H7 (cell line): ENCODE measurements around the gene TBCD. TPM values are rescaled to one million over a fixed set of nuclear protein-coding genes. Genes with fewer than 3 reads are reported as not detected.

ENCODE experiments used
- DNase-seq: peaks from one replicate; pipeline ENCODE4 v3.0.0; 2012
- H3K27me3 ChIP-seq: 2 replicates; pipeline ENCODE4 v1.6.0; 2011; ENCODE audit warnings: mild to moderate bottlenecking, low read length; ENCODE audit not compliant: control insufficient read depth, insufficient read depth
- H3K36me3 ChIP-seq: replicated peaks from 2 replicates; pipeline ENCODE4 v1.5.1; 2011; ENCODE audit warnings: low read length; ENCODE audit not compliant: control insufficient read depth, insufficient read depth
- H3K4me3 ChIP-seq: 2 replicates; pipeline ENCODE4 v1.5.1; 2011; ENCODE audit warnings: low read depth, mild to moderate bottlenecking, control low read depth, low read length, moderate library complexity; ENCODE audit not compliant: insufficient read depth
- total RNA-seq: library from RNA; depleted of rRNA; stranded (reverse); fragments of >200 nt; shearing (Covaris generic); gene quantifications from 2 replicates; pipeline ENCODE4 v1.2.3, GENCODE V29; 2014

Gene TBCD
- total RNA-seq, 1 experiment from 2014 or later: 74.1 TPM

- Histone ChIP-seq H3K27me3 (no peaks in the 10 kb centered on the region), H3K4me3 (no peak overlapping the region), H3K36me3 (peaks cover 30% of the 10 kb centered on the region)
- DNase-seq: no peak
These were observed 179.2 kb downstream of the TBCD start for GRCh38 chr17:82930924-82931698.

- H3K4me3 ChIP-seq: no peak overlapping the region
- no peaks in the 10 kb centered on the region for H3K27me3 ChIP-seq
- H3K36me3 ChIP-seq: peaks cover 22% of the 10 kb centered on the region
- DNase-seq: no peak
These were observed 180.0 kb downstream of the TBCD start for GRCh38 chr17:82931699-82932517.

GRCh38 chr17:82932518-82933310 is 180.8 kb downstream of the TBCD start:
- Histone ChIP-seq H3K4me3 (no peak overlapping the region), H3K36me3 (peaks cover 21% of the 10 kb centered on the region), H3K27me3 (no peaks in the 10 kb centered on the region)
- no peak for DNase-seq

GRCh38 chr17:82933911-82934310 is 182.0 kb downstream of the TBCD start:
- DNase-seq: peak; percentile 73
- Histone ChIP-seq H3K27me3 (no peaks in the 10 kb centered on the region), H3K36me3 (peaks cover 18% of the 10 kb centered on the region), H3K4me3 (no peak overlapping the region)

- DNase-seq: no peak
- Histone ChIP-seq H3K27me3 (no peaks in the 10 kb centered on the region), H3K4me3 (no peak overlapping the region), H3K36me3 (peaks cover 19% of the 10 kb centered on the region)
These were observed 184.3 kb downstream of the TBCD start for GRCh38 chr17:82935966-82936767.

GRCh38 chr17:82936768-82937171 is 184.9 kb downstream of the TBCD start:
- Histone ChIP-seq H3K36me3 (peaks cover 20% of the 10 kb centered on the region), H3K27me3 (no peaks in the 10 kb centered on the region), H3K4me3 (no peak overlapping the region)
- DNase-seq: no peak

- Histone ChIP-seq H3K36me3 (peaks cover 27% of the 10 kb centered on the region), H3K27me3 (no peaks in the 10 kb centered on the region), H3K4me3 (no peak overlapping the region)
- DNase-seq: no peak
These were observed 185.8 kb downstream of the TBCD start for GRCh38 chr17:82937411-82938371.

GRCh38 chr17:82938486-82938872 is 186.6 kb downstream of the TBCD start:
- no peak for DNase-seq
- Histone ChIP-seq H3K27me3 (no peaks in the 10 kb centered on the region), H3K36me3 (peaks cover 34% of the 10 kb centered on the region)

GRCh38 chr17:82938873-82939620 is 187.2 kb downstream of the TBCD start:
- DNase-seq: no peak
- Histone ChIP-seq H3K27me3 (no peaks in the 10 kb centered on the region), H3K36me3 (peaks cover 39% of the 10 kb centered on the region), H3K4me3 (no peak overlapping the region)

More at GRCh38 chr17:82938486-82938872, 186.6 kb downstream of the TBCD start:
- H3K4me3 ChIP-seq: no peak overlapping the region

- Histone ChIP-seq H3K27me3 (no peaks in the 10 kb centered on the region), H3K36me3 (peaks cover 40% of the 10 kb centered on the region), H3K4me3 (no peak overlapping the region)
- no peak for DNase-seq
These were observed 187.8 kb downstream of the TBCD start for GRCh38 chr17:82939621-82940135.

GRCh38 chr17:82940226-82941020 is 188.6 kb downstream of the TBCD start:
- no peak for DNase-seq
- Histone ChIP-seq H3K27me3 (no peaks in the 10 kb centered on the region), H3K4me3 (no peak overlapping the region), H3K36me3 (peaks cover 40% of the 10 kb centered on the region)
